ENCODE results near the gene MAP1B. TPM values are rescaled to one million over a fixed set of nuclear protein-coding genes. Genes with fewer than 3 reads are reported as not detected.

MAP1B gene
- total and polyA plus RNA-seq, 2 donors from 2014 or later, result 3.6 to 57.0 TPM

DNA sequence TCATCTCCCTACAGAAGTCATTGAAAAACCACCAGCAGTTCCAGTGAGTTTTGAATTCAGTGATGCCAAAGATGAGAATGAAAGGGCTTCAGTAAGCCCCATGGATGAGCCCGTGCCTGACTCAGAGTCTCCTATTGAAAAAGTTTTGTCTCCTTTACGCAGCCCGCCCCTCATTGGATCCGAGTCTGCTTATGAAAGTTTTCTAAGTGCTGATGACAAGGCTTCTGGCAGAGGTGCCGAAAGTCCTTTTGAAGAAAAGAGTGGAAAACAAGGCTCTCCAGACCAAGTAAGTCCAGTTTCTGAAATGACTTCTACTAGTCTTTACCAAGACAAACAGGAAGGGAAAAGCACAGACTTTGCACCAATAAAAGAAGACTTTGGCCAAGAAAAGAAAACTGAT, 90.1 kb downstream of the MAP1B start:
- intact Hi-C loops (cut with DNase I), result no loop called here
- TF ChIP-seq, protein P1, sequence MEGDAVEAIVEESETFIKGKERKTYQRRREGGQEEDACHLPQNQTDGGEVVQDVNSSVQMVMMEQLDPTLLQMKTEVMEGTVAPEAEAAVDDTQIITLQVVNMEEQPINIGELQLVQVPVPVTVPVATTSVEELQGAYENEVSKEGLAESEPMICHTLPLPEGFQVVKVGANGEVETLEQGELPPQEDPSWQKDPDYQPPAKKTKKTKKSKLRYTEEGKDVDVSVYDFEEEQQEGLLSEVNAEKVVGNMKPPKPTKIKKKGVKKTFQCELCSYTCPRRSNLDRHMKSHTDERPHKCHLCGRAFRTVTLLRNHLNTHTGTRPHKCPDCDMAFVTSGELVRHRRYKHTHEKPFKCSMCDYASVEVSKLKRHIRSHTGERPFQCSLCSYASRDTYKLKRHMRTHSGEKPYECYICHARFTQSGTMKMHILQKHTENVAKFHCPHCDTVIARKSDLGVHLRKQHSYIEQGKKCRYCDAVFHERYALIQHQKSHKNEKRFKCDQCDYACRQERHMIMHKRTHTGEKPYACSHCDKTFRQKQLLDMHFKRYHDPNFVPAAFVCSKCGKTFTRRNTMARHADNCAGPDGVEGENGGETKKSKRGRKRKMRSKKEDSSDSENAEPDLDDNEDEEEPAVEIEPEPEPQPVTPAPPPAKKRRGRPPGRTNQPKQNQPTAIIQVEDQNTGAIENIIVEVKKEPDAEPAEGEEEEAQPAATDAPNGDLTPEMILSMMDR (IDR thresholded peaks at IDR 0.05; ENCODE audit: borderline replicate concordance, extremely low read depth, insufficient read depth), result no peak
- H3K27ac ChIP-seq (ENCODE audit: low read depth in 2 of 2, low read length in 2 of 2), result no peak overlapping the region
- H3K27me3 ChIP-seq (ENCODE audit: control insufficient read depth, insufficient read depth, low read length), result no peaks in the 10 kb centered on the region
- no peak for DNase-seq
- no peaks in the 10 kb centered on the region for H3K4me1 ChIP-seq (ENCODE audit: control insufficient read depth in 2 of 3, insufficient read depth in 2 of 3, low read depth in 1 of 3, low read length in 3 of 3)
- H3K9me3 ChIP-seq (ENCODE audit: control insufficient read depth in 2 of 3, insufficient read depth in 1 of 3, low read length in 3 of 3), result no peaks in the 10 kb centered on the region
- no peak overlapping the region for H3K4me3 ChIP-seq (ENCODE audit: low read length in 3 of 3)
- FAIRE-seq, result no peak
- H3K9ac ChIP-seq (ENCODE audit: low read length in 3 of 3), result no peak overlapping the region
- H3K36me3 ChIP-seq (ENCODE audit: control insufficient read depth in 2 of 3, insufficient read depth in 3 of 3, low read length in 3 of 3), result peaks cover 0 to 5% (median 0%) of the 10 kb centered on the region in 3 donors

DNA sequence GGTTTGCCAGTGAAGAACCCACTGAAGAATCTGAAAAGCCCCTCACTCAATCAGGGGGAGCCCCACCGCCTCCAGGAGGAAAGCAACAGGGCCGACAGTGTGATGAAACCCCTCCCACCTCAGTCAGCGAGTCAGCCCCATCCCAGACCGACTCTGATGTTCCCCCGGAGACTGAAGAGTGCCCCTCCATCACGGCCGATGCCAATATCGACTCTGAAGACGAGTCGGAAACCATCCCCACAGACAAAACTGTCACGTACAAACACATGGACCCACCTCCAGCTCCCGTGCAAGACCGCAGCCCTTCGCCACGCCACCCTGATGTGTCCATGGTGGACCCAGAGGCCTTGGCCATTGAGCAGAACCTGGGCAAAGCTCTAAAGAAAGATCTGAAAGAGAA, 92.4 kb downstream of the MAP1B start:
- no peaks in the 10 kb centered on the region for H3K36me3 ChIP-seq (ENCODE audit: control insufficient read depth in 2 of 3, insufficient read depth in 3 of 3, low read length in 3 of 3)
- no peak overlapping the region for H3K27ac ChIP-seq (ENCODE audit: low read depth in 2 of 2, low read length in 2 of 2)
- no peaks in the 10 kb centered on the region for H3K9me3 ChIP-seq (ENCODE audit: control insufficient read depth in 2 of 3, insufficient read depth in 1 of 3, low read length in 3 of 3)
- DNase-seq (no peak), FAIRE-seq (no peak)
- TF ChIP-seq, protein P1 (IDR thresholded peaks at IDR 0.05; ENCODE audit: borderline replicate concordance, extremely low read depth, insufficient read depth), result no peak
- H3K27me3 ChIP-seq (ENCODE audit: control insufficient read depth, insufficient read depth, low read length), result no peaks in the 10 kb centered on the region
- H3K9ac ChIP-seq (ENCODE audit: low read length in 3 of 3), result no peak overlapping the region
- H3K4me3 ChIP-seq (ENCODE audit: low read length in 3 of 3), result no peak overlapping the region
- no peaks in the 10 kb centered on the region for H3K4me1 ChIP-seq (ENCODE audit: control insufficient read depth in 2 of 3, insufficient read depth in 2 of 3, low read depth in 1 of 3, low read length in 3 of 3)
- intact Hi-C loops (cut with DNase I), result no loop called here

DNA sequence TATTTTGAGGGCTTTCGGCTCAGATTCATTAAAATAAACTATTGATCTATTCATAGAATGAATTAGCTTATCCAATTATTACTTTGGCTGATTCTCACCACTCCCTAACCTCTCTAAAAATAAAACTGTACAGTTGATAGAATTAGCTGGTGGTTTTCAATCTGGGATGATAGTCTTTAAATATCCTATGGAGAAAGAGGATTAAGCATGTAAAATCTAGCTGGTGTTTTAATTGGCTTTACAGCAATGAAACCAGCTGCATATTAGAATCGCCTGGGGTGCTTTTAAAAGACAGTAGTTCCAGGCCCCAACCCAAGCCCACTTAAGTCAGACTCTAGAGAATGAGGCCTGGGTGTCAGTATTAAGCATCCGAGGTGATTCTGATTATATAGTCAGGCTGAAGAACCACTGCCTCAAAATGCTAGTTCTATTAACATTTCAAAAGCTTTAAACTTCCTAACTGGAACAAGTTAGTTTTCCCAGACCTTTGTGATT, 95.1 kb downstream of the MAP1B start:
- no peak overlapping the region for H3K4me3 ChIP-seq (ENCODE audit: low read length in 3 of 3)
- no peaks in the 10 kb centered on the region for H3K4me1 ChIP-seq (ENCODE audit: control insufficient read depth in 2 of 3, insufficient read depth in 2 of 3, low read depth in 1 of 3, low read length in 3 of 3)
- no peaks in the 10 kb centered on the region for H3K36me3 ChIP-seq (ENCODE audit: control insufficient read depth in 2 of 3, insufficient read depth in 3 of 3, low read length in 3 of 3)
- no peak overlapping the region for H3K27ac ChIP-seq (ENCODE audit: low read depth in 2 of 2, low read length in 2 of 2)
- intact Hi-C loops (cut with DNase I), result no loop called here
- H3K27me3 ChIP-seq (ENCODE audit: control insufficient read depth, insufficient read depth, low read length), result no peaks in the 10 kb centered on the region
- no peak overlapping the region for H3K9ac ChIP-seq (ENCODE audit: low read length in 3 of 3)
- H3K9me3 ChIP-seq (ENCODE audit: control insufficient read depth in 2 of 3, insufficient read depth in 1 of 3, low read length in 3 of 3), result no peaks in the 10 kb centered on the region
- FAIRE-seq (no peak), DNase-seq (no peak)
- TF ChIP-seq, protein P1 (IDR thresholded peaks at IDR 0.05; ENCODE audit: borderline replicate concordance, extremely low read depth, insufficient read depth), result no peak

DNA sequence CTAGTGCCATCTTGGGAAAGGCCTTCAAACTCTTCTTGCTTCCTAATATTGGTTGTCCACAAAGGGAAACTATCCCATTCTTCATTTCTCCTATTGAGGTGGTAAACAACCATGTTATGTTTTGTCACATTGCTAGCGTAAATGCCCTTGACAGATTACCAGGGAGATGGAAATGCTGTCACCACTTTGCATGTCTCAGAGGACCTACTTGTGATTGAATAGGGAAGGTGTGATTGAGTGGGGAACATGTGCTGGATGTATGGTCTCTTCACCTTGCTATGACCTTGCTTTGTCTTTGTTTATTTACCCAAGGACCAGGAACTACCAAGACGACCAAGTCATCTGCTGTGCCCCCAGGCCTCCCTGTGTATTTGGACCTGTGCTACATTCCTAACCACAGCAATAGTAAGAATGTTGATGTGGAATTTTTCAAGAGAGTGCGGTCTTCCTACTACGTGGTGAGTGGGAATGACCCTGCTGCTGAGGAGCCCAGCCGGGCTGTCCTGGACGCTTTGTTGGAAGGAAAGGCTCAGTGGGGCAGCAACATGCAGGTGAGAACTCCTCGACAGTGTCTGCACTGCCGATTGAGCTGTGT, 96.1 kb downstream of the MAP1B start:
- TF ChIP-seq, protein P1 (IDR thresholded peaks at IDR 0.05; ENCODE audit: borderline replicate concordance, extremely low read depth, insufficient read depth), result no peak
- Histone ChIP-seq H3K36me3 (ENCODE audit: control insufficient read depth in 2 of 3, insufficient read depth in 3 of 3, low read length in 3 of 3) (no peaks in the 10 kb centered on the region), H3K4me1 (ENCODE audit: control insufficient read depth in 2 of 3, insufficient read depth in 2 of 3, low read depth in 1 of 3, low read length in 3 of 3) (no peaks in the 10 kb centered on the region), H3K4me3 (ENCODE audit: low read length in 3 of 3) (no peak overlapping the region), H3K9ac (ENCODE audit: low read length in 3 of 3) (no peak overlapping the region), H3K27me3 (ENCODE audit: control insufficient read depth, insufficient read depth, low read length) (no peaks in the 10 kb centered on the region), H3K9me3 (ENCODE audit: control insufficient read depth in 2 of 3, insufficient read depth in 1 of 3, low read length in 3 of 3) (no peaks in the 10 kb centered on the region), H3K27ac (ENCODE audit: low read depth in 2 of 2, low read length in 2 of 2) (no peak overlapping the region)
- intact Hi-C loops (cut with DNase I), result no loop called here
- DNase-seq (no peak), FAIRE-seq (no peak)

All from kidney (tissue), 14 donors.